Dermis microvascular lymphatic vessel endothelial cell (primary cell): ENCODE measurements around the gene AUTS2. TPM values are rescaled to one million over a fixed set of nuclear protein-coding genes. Genes with fewer than 3 reads are reported as not detected.

Experiments
- DNase-seq, 2 donors: peaks; one replicate each; pipeline versions ENCODE4 v3.0.0 to v3.0.0-alpha.2; 2010; ENCODE audit warnings: low read depth in 2 of 2
- total RNA-seq: library from RNA; depleted of rRNA; stranded (reverse); fragments of >200 nt; gene quantifications from 2 replicates; pipeline ENCODE4 v1.2.1, GENCODE V29; 2014

AUTS2 gene
- total RNA-seq, 1 donor from 2014 or later: 0.51 TPM

- DNase-seq: no peak
Measured at GRCh38 chr7:70439651-70440050, 841.4 kb downstream of the AUTS2 start.

- DNase-seq: no peak
Measured at GRCh38 chr7:70446448-70447143, 848.3 kb downstream of the AUTS2 start.

GRCh38 chr7:70448312-70448906, 850.1 kb downstream of the AUTS2 start:
- no peak for DNase-seq

- no peak for DNase-seq
Measured at GRCh38 chr7:70450731-70451130, 852.5 kb downstream of the AUTS2 start.

GRCh38 chr7:70455925-70456324, 857.6 kb downstream of the AUTS2 start:
- DNase-seq: no peak

- no peak for DNase-seq
Measured at GRCh38 chr7:70456719-70457118, 858.4 kb downstream of the AUTS2 start.

GRCh38 chr7:70457482-70457881, 859.2 kb downstream of the AUTS2 start:
- no peak for DNase-seq

GRCh38 chr7:70457883-70458680, 859.8 kb downstream of the AUTS2 start:
- no peak for DNase-seq

GRCh38 chr7:70458745-70459144, 860.5 kb downstream of the AUTS2 start:
- DNase-seq: no peak

GRCh38 chr7:70459546-70459945, 861.3 kb downstream of the AUTS2 start:
- DNase-seq: no peak

GRCh38 chr7:70460071-70460470, 861.8 kb downstream of the AUTS2 start:
- DNase-seq: no peak

- no peak for DNase-seq
Measured at GRCh38 chr7:70460562-70460961, 862.3 kb downstream of the AUTS2 start.

GRCh38 chr7:70463352-70463938, 865.2 kb downstream of the AUTS2 start:
- DNase-seq: no peak

GRCh38 chr7:70466725-70467364, 868.6 kb downstream of the AUTS2 start:
- no peak for DNase-seq

GRCh38 chr7:70470746-70471145, 872.5 kb downstream of the AUTS2 start:
- no peak for DNase-seq

- DNase-seq: no peak
Measured at GRCh38 chr7:70472601-70473237, 874.4 kb downstream of the AUTS2 start.

- no peak for DNase-seq
Measured at GRCh38 chr7:70474639-70475234, 876.5 kb downstream of the AUTS2 start.

GRCh38 chr7:70477036-70478010, 879.0 kb downstream of the AUTS2 start:
- DNase-seq: no peak

GRCh38 chr7:70479153-70480021, 881.1 kb downstream of the AUTS2 start:
- no peak for DNase-seq
